H1 (cell line): Measurements from ENCODE around the gene ZNF229. TPM values are rescaled to one million over a fixed set of nuclear protein-coding genes. Genes with fewer than 3 reads are reported as not detected.
A peak's percentile ranks its signal among the peaks of the same experiment; 100 is the strongest.

ENCODE experiments used
- JUN ChIP-seq: IDR thresholded peaks from 2 replicates; pipeline ENCODE4 v1.6.1; 2011; ENCODE audit warnings: low read depth, mild to moderate bottlenecking, improper control_type of control experiment, low read length
- RFX5 ChIP-seq: IDR thresholded peaks from 2 replicates; pipeline ENCODE4 v1.6.1; 2011; ENCODE audit warnings: low read depth, low read length, improper control_type of control experiment, borderline replicate concordance
- SIX5 ChIP-seq: IDR thresholded peaks from 2 replicates; pipeline ENCODE4 v1.6.1; 2011; ENCODE audit warnings: mild to moderate bottlenecking, low read depth, low read length
- SRF ChIP-seq: IDR thresholded peaks from 2 replicates; pipeline ENCODE4 v1.6.1; 2011; ENCODE audit warnings: mild to moderate bottlenecking, low read depth, low read length, moderate library complexity
- ZNF274 ChIP-seq: IDR thresholded peaks from 2 replicates; pipeline ENCODE4 v1.7.0; 2012; ENCODE audit warnings: low read length, borderline replicate concordance; ENCODE audit errors: extremely low read depth
- polyA plus RNA-seq, 7 experiments: library from polyadenylated mRNA; depleted of rRNA in 3 of 7; stranded (reverse) in 5 of 7; unstranded in 2 of 7; fragments of >200 nt in 5 of 7; fragments of 200-250 nt in 2 of 7; gene quantifications; 1 replicate in 5 of 7; 2 replicates in 1 of 7; 4 replicates in 1 of 7; pipeline versions ENCODE4 v1.2.1 to v1.2.3, GENCODE V29; 2011 to 2013; ENCODE audit warnings: missing spikeins in 2 of 7, mixed read lengths in 2 of 7
- total RNA-seq: library from RNA; stranded (reverse); fragmentation: NEBNext Ultra II Directional; extraction: Animal tissue kit (Norgen Biotek cat#: 25700); gene quantifications from 2 replicates; pipeline ENCODE4 v1.2.1, GENCODE V29; 2021

ZNF229 gene
- total and polyA plus RNA-seq, 2 of the 8 experiments (the other 6 are each of a cell fraction or from before 2014, with no cell fraction given), result 0.74 to 3.9 TPM

DNA sequence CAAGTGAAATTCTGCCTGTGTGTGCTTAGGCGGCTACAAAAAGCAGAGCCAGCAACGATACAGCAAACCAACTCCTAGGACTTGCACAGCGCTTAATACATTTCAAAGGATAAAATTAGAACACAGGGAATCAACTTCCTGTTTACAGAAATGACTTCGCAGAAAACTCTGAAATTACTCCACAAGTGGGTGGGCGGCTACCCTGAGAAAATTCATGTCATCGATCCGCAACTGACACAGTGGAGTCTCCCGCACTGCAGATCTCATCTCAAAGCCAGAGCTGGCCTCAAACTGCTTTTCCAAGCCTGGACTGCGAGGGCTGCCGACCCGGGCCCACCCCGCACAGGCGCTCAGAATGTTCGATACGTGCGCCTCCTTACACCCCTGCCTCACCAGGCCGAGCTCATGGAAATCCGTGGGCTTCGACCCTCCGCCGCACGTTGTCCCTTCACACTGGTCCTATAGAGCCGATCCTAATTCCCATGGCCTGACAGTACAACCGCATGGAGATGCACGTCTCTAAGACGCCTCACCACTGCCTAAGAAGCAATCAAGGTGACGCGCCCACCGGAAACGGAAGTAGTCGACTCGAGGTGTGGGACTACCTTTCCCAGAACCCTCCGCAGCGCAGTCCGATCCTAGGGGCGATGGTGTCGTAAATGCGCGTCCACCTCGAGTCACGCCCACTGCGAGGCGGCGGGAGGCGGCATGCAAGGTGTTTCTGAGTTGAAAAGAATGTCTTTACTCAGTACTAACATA is at the start of gene ZNF229 (continued):
- TF ChIP-seq ZNF274, result no peak
- TF ChIP-seq SIX5, result peak; percentile 64
- TF ChIP-seq RFX5, result no peak
- TF ChIP-seq JUN, result no peak
- no peak for TF ChIP-seq SRF
- TF ChIP-seq, all 59 proteins: peak for 13
